Common myeloid progenitor, CD34-positive (primary cell): ENCODE measurements around the gene NKX1-2.
A peak's percentile ranks its signal among the peaks of the same experiment; 100 is the strongest.

Experiments used
- CTCF ChIA-PET: fragments of 350-600 bp; sonication (Branson Sonifier 250); formaldehyde crosslinking; loops from one replicate; lab custom pipeline; 2021; ENCODE audit warnings: antibody characterized with exemption; lab: Charles Lee
- POLR2A ChIA-PET: fragments of 350-600 bp; sonication (Branson Sonifier 250); formaldehyde crosslinking; loops from one replicate; lab custom pipeline; 2021; ENCODE audit warnings: antibody characterized with exemption; lab: Charles Lee
- DNase-seq, 3 donors: peaks; one replicate each; pipeline versions ENCODE4 v3.0.0 to v3.0.0-alpha.2; 2013
- H3K27ac ChIP-seq, 2 experiments: 1 replicate in 1 of 2; 2 replicates in 1 of 2; pipeline ENCODE4 v1.7.0; 2013; ENCODE audit warnings: inconsistent platforms in 2 of 2, low read length in 2 of 2, mild to moderate bottlenecking in 2 of 2, low read depth in 1 of 2, moderate library complexity in 1 of 2; ENCODE audit not compliant: severe bottlenecking in 2 of 2, insufficient read depth in 1 of 2, poor library complexity in 1 of 2
- H3K27me3 ChIP-seq, 5 experiments: replicated peaks in 2 of 5; 1 replicate in 3 of 5; 2 replicates in 2 of 5; pipeline versions ENCODE4 v1.6.1 to v1.7.0; 2013; ENCODE audit warnings: low read length in 4 of 5, mild to moderate bottlenecking in 2 of 5, moderate library complexity in 2 of 5, inconsistent platforms in 1 of 5; ENCODE audit not compliant: insufficient read depth in 5 of 5, control insufficient read depth in 4 of 5
- H3K36me3 ChIP-seq, 4 experiments: 1 replicate in 2 of 4; 2 replicates in 2 of 4; pipeline versions ENCODE4 v1.6.1 to v1.7.0; 2013; ENCODE audit warnings: low read length in 3 of 4, control low read depth in 1 of 4, mild to moderate bottlenecking in 1 of 4; ENCODE audit not compliant: control insufficient read depth in 4 of 4, insufficient read depth in 4 of 4
- H3K4me1 ChIP-seq, 4 experiments: 1 replicate in 3 of 4; 2 replicates in 1 of 4; pipeline versions ENCODE4 v1.6.1 to v1.7.1; 2013; ENCODE audit warnings: low read length in 3 of 4, mild to moderate bottlenecking in 3 of 4, control low read depth in 1 of 4, inconsistent platforms in 1 of 4, moderate library complexity in 1 of 4; ENCODE audit not compliant: control insufficient read depth in 4 of 4, insufficient read depth in 4 of 4; ENCODE audit errors: control extremely low read depth in 1 of 4
- H3K4me3 ChIP-seq, 7 experiments: 1 replicate in 4 of 7; 2 replicates in 3 of 7; pipeline versions ENCODE4 v1.5.1 to v1.7.0; 2013; ENCODE audit warnings: mild to moderate bottlenecking in 7 of 7, low read length in 6 of 7, moderate library complexity in 6 of 7, inconsistent platforms in 2 of 7, low read depth in 2 of 7, control low read depth in 1 of 7; ENCODE audit not compliant: insufficient read depth in 4 of 7, control insufficient read depth in 1 of 7; ENCODE audit errors: extremely low read depth in 1 of 7
- H3K9me3 ChIP-seq, 5 experiments: 1 replicate in 4 of 5; 2 replicates in 1 of 5; pipeline versions ENCODE4 v1.6.1 to v1.7.1; 2013; ENCODE audit warnings: low read length in 4 of 5, mild to moderate bottlenecking in 2 of 5, inconsistent platforms in 1 of 5, low read depth in 1 of 5, moderate library complexity in 1 of 5; ENCODE audit not compliant: control insufficient read depth in 4 of 5, insufficient read depth in 2 of 5; ENCODE audit errors: control extremely low read depth in 1 of 5
- WGBS: methylation state at CpG from one replicate; pipeline ENCODE4 v1.1.5; 2013; ENCODE audit not compliant: insufficient coverage; 5-methylcytosine and 5-hydroxymethylcytosine counted together

The NKX1-2 gene

GRCh38 chr10:124408357-124408756 lies 41.5 kb downstream of the NKX1-2 start:
- Histone ChIP-seq H3K27ac (no peak overlapping the region), H3K27me3 (no peaks in the 10 kb centered on the region), H3K36me3 (peaks cover 3 to 22% (median 13%) of the 10 kb centered on the region in 4 experiments), H3K9me3 (no peaks in the 10 kb centered on the region), H3K4me1 (peaks cover under 1 to 5% (median under 1%) of the 10 kb centered on the region in 4 experiments), H3K4me3 (no peak overlapping the region)
- ChIA-PET CTCF (no interaction called here), POLR2A (no interaction called here)
- DNase-seq = no peak
- WGBS = no CpG with 5 or more reads among the region's 2 CpGs

GRCh38 chr10:124407456-124407855 lies 42.4 kb downstream of the NKX1-2 start:
- DNase-seq = no peak
- peaks cover 2 to 8% (median 4%) of the 10 kb centered on the region in 4 experiments for H3K4me1 ChIP-seq
- no peak overlapping the region for H3K4me3 ChIP-seq
- POLR2A ChIA-PET = no interaction called here
- no CpG with 5 or more reads among the region's 2 CpGs for WGBS
- H3K9me3 ChIP-seq = no peaks in the 10 kb centered on the region
- no peak overlapping the region for H3K27ac ChIP-seq
- H3K27me3 ChIP-seq = no peaks in the 10 kb centered on the region
- peaks cover 3 to 28% (median 18%) of the 10 kb centered on the region in 4 experiments for H3K36me3 ChIP-seq
- CTCF ChIA-PET = interaction anchor here (0.8 kb wide), 1 partner anchor 27 kb away, joined by 3 read pairs; no protein-coding TSS in a partner anchor

GRCh38 chr10:124403548-124403947 lies 46.3 kb downstream of the NKX1-2 start:
- 93% methylated on average over 6 of the region's 8 CpGs for WGBS
- Histone ChIP-seq H3K36me3 (peaks cover 7 to 51% (median 34%) of the 10 kb centered on the region in 4 experiments), H3K4me3 (no peak overlapping the region), H3K9me3 (no peaks in the 10 kb centered on the region), H3K27me3 (no peaks in the 10 kb centered on the region), H3K27ac (no peak overlapping the region), H3K4me1 (peaks cover 2 to 4% (median 4%) of the 10 kb centered on the region in 4 experiments)
- DNase-seq = peak; percentile 83 to 92 (median 91)
- ChIA-PET CTCF (interaction anchor here (1.0 to 1.7 kb wide), 14 partner anchors 9 to 416 kb away, joined by 3 to 8 read pairs (median 3); partner anchors contain the start of genes LHPP and OAT), POLR2A (interaction anchor here (0.6 kb wide), 1 partner anchor 307 kb away, joined by 6 read pairs; no protein-coding TSS in a partner anchor)

- no peak overlapping the region for H3K4me3 ChIP-seq
- H3K27me3 ChIP-seq = no peaks in the 10 kb centered on the region
- no peak overlapping the region for H3K27ac ChIP-seq
- no peaks in the 10 kb centered on the region for H3K9me3 ChIP-seq
- no peak for DNase-seq
- peaks cover 2 to 4% (median 4%) of the 10 kb centered on the region in 4 experiments for H3K4me1 ChIP-seq
- WGBS = 90% methylated on average over 2 of the region's 2 CpGs
- CTCF ChIA-PET = interaction anchor here (0.7 to 1.4 kb wide), 3 partner anchors 11 to 407 kb away, joined by 3 to 5 read pairs (median 3); no protein-coding TSS in a partner anchor
- POLR2A ChIA-PET = no interaction called here
- peaks cover 9 to 42% (median 29%) of the 10 kb centered on the region in 4 experiments for H3K36me3 ChIP-seq
These were observed 47.6 kb downstream of the NKX1-2 start for GRCh38 chr10:124402273-124402672.

GRCh38 chr10:124401633-124402032 lies 48.2 kb downstream of the NKX1-2 start:
- DNase-seq = no peak
- Histone ChIP-seq H3K36me3 (peaks cover 11 to 40% (median 28%) of the 10 kb centered on the region in 4 experiments), H3K4me1 (peaks cover 2 to 4% (median 4%) of the 10 kb centered on the region in 4 experiments), H3K27me3 (no peaks in the 10 kb centered on the region), H3K27ac (no peak overlapping the region), H3K4me3 (no peak overlapping the region), H3K9me3 (no peaks in the 10 kb centered on the region)
- 100% methylated on average over 4 of the region's 5 CpGs for whole genome bisulfite sequencing
- ChIA-PET POLR2A (no interaction called here), CTCF (interaction anchor here (0.7 to 4.2 kb wide), 4 partner anchors 12 to 406 kb away, joined by 3 to 13 read pairs (median 4); no protein-coding TSS in a partner anchor)
